Stimulated activated effector memory CD8-positive, alpha-beta T cell treated with anti-CD3 and anti-CD28 coated beads, Interleukin-12 subunit alpha, Interleukin-12 subunit beta, amount 100 ng/mL, for 72 hours (primary cell): ENCODE results near the gene E2F6.

Source experiments
- ATAC-seq: fragments of 150-1000 bp; cut with Tn5 transposase; 2 replicates; pipeline ENCODE4 v1.10.0; 2021
- DNase-seq, 2 donors: peaks; one replicate each; pipeline ENCODE4 v3.0.0; 2021 to 2022; ENCODE audit warnings: low spot score in 2 of 2
- H3K27ac Mint-ChIP-seq: one replicate; pipeline ENCODE4 v1.8.0; 2022; ENCODE audit warnings: mild to moderate bottlenecking, mixed read lengths
- H3K36me3 Mint-ChIP-seq: one replicate; pipeline ENCODE4 v1.8.0; 2022; ENCODE audit warnings: mild to moderate bottlenecking, mixed read lengths
- H3K4me1 Mint-ChIP-seq: one replicate; pipeline ENCODE4 v1.8.0; 2022; ENCODE audit warnings: mixed read lengths
- H3K4me3 Mint-ChIP-seq: one replicate; pipeline ENCODE4 v1.8.0; 2022; ENCODE audit warnings: mild to moderate bottlenecking, mixed read lengths
- H3K9me3 Mint-ChIP-seq: one replicate; pipeline ENCODE4 v1.8.0; 2022; ENCODE audit warnings: mixed read lengths

E2F6 gene

GRCh38 chr2:11402436-11402835 is 63.5 kb downstream of the E2F6 start:
- ATAC-seq: no peak
- no peak overlapping the region for H3K27ac Mint-ChIP-seq
- no peaks in the 10 kb centered on the region for H3K9me3 Mint-ChIP-seq
- H3K4me1 Mint-ChIP-seq: no peaks in the 10 kb centered on the region
- no peaks in the 10 kb centered on the region for H3K36me3 Mint-ChIP-seq
- DNase-seq: no peak
- no peak overlapping the region for H3K4me3 Mint-ChIP-seq

- Mint-ChIP-seq H3K9me3 (no peaks in the 10 kb centered on the region), H3K27ac (no peak overlapping the region), H3K4me3 (no peak overlapping the region), H3K36me3 (no peaks in the 10 kb centered on the region), H3K4me1 (no peaks in the 10 kb centered on the region)
- DNase-seq (no peak), ATAC-seq (no peak)
Observed at GRCh38 chr2:11399438-11399762, 66.6 kb downstream of the E2F6 start.

DNA sequence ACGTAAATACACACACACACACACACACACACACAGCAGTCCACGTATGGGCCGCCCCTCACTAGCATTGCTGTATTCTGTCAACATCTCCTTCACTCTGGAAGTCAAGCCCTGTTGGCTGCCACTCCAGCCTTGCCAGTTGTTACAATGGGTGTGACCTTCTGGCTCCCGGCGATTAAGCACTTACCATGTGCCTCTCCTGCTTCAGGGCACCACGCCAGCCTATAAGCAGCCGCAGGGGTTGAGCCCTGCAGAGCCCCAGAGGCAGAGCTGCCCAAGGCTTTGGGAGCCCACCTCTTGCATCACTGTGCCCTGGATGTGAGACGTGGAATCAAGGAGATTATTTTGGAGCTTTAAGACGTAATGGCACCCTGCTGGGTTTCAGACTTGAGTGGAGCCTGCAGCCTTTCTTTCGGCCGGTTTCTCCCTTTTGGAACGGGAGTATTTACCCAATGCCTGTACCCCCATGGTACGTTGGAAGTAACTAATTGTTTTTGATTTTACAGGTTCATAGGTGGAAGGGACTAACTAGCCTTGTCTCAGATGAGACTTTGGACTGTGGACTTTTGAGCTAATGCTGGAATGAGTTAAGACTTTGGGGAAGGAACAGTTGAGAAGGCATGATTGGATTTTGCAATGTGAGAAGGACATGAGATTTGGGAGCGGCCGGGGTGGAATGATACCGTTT is 67.1 kb downstream of the E2F6 start:
- Mint-ChIP-seq H3K4me1 (no peaks in the 10 kb centered on the region), H3K36me3 (no peaks in the 10 kb centered on the region), H3K9me3 (no peaks in the 10 kb centered on the region), H3K4me3 (no peak overlapping the region), H3K27ac (no peak overlapping the region)
- DNase-seq (no peak), ATAC-seq (no peak)

GRCh38 chr2:11397513-11397912 is 68.4 kb downstream of the E2F6 start:
- no peaks in the 10 kb centered on the region for H3K4me1 Mint-ChIP-seq
- DNase-seq (no peak), ATAC-seq (no peak)
- H3K4me3 Mint-ChIP-seq: no peak overlapping the region
- H3K27ac Mint-ChIP-seq: no peak overlapping the region
- H3K9me3 Mint-ChIP-seq: no peaks in the 10 kb centered on the region
- H3K36me3 Mint-ChIP-seq: no peaks in the 10 kb centered on the region

DNA sequence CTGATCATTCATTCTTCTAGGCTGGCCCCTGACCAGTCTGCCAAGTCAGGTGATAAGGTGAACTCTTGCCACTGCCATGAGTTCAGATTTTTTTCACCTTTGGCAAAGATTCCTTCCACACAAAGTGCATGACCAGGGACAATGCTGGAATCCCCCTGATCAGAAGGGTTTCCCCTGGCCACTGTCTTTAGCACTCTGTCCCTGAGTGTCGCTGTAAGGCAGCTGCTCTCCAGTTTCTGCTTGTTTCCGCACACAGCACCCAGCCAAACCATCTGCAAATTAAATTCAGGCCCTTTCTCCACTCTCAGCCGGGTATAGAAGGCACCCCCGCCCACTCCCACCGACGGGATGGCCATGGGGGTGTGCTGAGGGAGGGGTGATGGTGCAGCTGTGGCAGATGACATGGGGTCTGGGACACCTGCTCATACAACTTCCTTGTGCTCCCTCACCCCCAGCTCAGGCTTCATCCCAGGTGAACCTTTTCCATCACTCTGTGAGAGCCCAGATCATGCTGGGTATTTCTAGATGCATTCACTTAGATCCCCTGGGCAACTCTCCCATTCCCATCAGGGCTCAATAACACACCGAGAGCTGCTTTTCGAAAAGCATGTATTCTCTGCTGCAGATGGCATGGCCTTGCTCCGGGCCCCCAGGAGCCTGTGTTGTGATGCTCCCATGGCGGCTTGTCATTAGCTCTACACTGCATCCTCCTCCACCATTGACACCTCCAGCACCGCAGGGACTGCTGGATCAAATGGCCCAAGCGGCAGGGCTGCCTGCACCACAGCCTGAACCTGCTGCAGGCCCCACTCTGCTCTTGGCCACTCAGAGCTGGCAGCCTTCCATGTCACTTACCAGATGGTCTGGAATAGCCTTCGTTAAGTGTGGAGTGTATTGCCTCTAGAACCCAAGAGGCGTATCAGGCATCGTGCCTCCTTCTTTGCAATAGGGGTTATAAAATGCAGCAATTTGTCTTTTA is 69.2 kb downstream of the E2F6 start:
- ATAC-seq: no peak
- H3K4me3 Mint-ChIP-seq: no peak overlapping the region
- H3K27ac Mint-ChIP-seq: no peak overlapping the region
- no peaks in the 10 kb centered on the region for H3K9me3 Mint-ChIP-seq
- no peak for DNase-seq
- no peaks in the 10 kb centered on the region for H3K4me1 Mint-ChIP-seq
- no peaks in the 10 kb centered on the region for H3K36me3 Mint-ChIP-seq

DNA sequence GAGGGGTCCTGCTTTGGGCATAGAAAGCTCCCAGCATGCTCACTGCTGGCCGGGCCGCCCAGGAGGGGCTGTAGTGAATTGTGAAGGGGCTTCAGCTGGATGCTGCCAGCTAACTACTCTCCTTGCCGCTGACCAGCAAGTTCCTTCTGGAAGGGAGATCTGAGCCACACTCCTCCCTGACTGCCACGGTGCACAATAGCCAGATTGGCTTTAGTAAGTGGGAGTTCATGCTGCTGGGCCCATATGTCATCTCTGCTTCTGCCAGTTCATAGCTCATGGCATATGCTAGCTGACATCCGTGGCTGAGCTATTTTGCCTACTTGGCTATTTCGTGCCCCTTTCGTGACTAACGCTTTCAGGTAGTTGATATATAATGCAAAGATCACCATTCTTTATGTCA is 69.9 kb downstream of the E2F6 start:
- ATAC-seq: no peak
- Mint-ChIP-seq H3K9me3 (no peaks in the 10 kb centered on the region), H3K36me3 (no peaks in the 10 kb centered on the region), H3K4me3 (no peak overlapping the region), H3K27ac (no peak overlapping the region), H3K4me1 (no peaks in the 10 kb centered on the region)
- DNase-seq: no peak

- no peak for DNase-seq
- H3K36me3 Mint-ChIP-seq: no peaks in the 10 kb centered on the region
- H3K9me3 Mint-ChIP-seq: no peaks in the 10 kb centered on the region
- no peaks in the 10 kb centered on the region for H3K4me1 Mint-ChIP-seq
- no peak overlapping the region for H3K4me3 Mint-ChIP-seq
- no peak overlapping the region for H3K27ac Mint-ChIP-seq
- ATAC-seq: no peak
Observed at GRCh38 chr2:11395389-11395788, 70.6 kb downstream of the E2F6 start.
